H1 (cell line): Measurements from ENCODE around the gene MTCH1. TPM values are rescaled to one million over a fixed set of nuclear protein-coding genes. Genes with fewer than 3 reads are reported as not detected.

Experiments
- BCL11A ChIP-seq, 2 experiments: IDR thresholded peaks; one replicate each; pipeline ENCODE4 v1.6.1; 2011; ENCODE audit warnings: low read depth in 2 of 2, low read length in 2 of 2, mild to moderate bottlenecking in 2 of 2
- CHD2 ChIP-seq: IDR thresholded peaks from 2 replicates; pipeline ENCODE4 v1.6.1; 2012; ENCODE audit warnings: low read length, improper control_type of control experiment
- EP300 ChIP-seq, 2 experiments: IDR thresholded peaks; 1 replicate in 1 of 2; 2 replicates in 1 of 2; pipeline ENCODE4 v1.6.1; 2011 to 2012; ENCODE audit warnings: low read depth in 2 of 2, low read length in 2 of 2, mild to moderate bottlenecking in 2 of 2, borderline replicate concordance in 1 of 2, inconsistent platforms in 1 of 2, moderate library complexity in 1 of 2
- JUND ChIP-seq: IDR thresholded peaks from 2 replicates; pipeline ENCODE4 v1.6.1; 2011; ENCODE audit warnings: mild to moderate bottlenecking, improper control_type of control experiment, low read length
- RBBP5 ChIP-seq: IDR thresholded peaks from 2 replicates; pipeline ENCODE4 v1.7.1; 2012; ENCODE audit warnings: low read depth, mild to moderate bottlenecking, inconsistent platforms, low read length, moderate library complexity, borderline replicate concordance
- SAP30 ChIP-seq: fragments of 300-600 bp; sonication (generic); IDR thresholded peaks from 2 replicates; pipeline ENCODE4 v1.7.1; 2012; ENCODE audit warnings: low read length, moderate library complexity, mild to moderate bottlenecking, inconsistent platforms; ENCODE audit not compliant: insufficient read depth, insufficient replicate concordance
- SIX5 ChIP-seq: IDR thresholded peaks from 2 replicates; pipeline ENCODE4 v1.6.1; 2011; ENCODE audit warnings: mild to moderate bottlenecking, low read depth, low read length
- SUZ12 ChIP-seq: fragments of 200-600 bp; sonication (generic); IDR thresholded peaks from 2 replicates; pipeline ENCODE4 v1.6.1; 2012; ENCODE audit warnings: mild to moderate bottlenecking, inconsistent platforms, low read length, moderate library complexity, mixed read lengths
- TBP ChIP-seq: IDR thresholded peaks from 2 replicates; pipeline ENCODE4 v1.6.1; 2011; ENCODE audit warnings: low read depth, low read length, improper control_type of control experiment
- polyA plus RNA-seq, 7 experiments: library from polyadenylated mRNA; depleted of rRNA in 3 of 7; stranded (reverse) in 5 of 7; unstranded in 2 of 7; fragments of >200 nt in 5 of 7; fragments of 200-250 nt in 2 of 7; gene quantifications; 1 replicate in 5 of 7; 2 replicates in 1 of 7; 4 replicates in 1 of 7; pipeline versions ENCODE4 v1.2.1 to v1.2.3, GENCODE V29; 2011 to 2013; ENCODE audit warnings: missing spikeins in 2 of 7, mixed read lengths in 2 of 7
- total RNA-seq: library from RNA; stranded (reverse); fragmentation: NEBNext Ultra II Directional; extraction: Animal tissue kit (Norgen Biotek cat#: 25700); gene quantifications from 2 replicates; pipeline ENCODE4 v1.2.1, GENCODE V29; 2021
- TF ChIP-seq, protein P1 (sequence below): fragments of 300-600 bp; sonication (generic); IDR thresholded peaks from 2 replicates; pipeline ENCODE4 v1.7.1; 2012; ENCODE audit warnings: low read length, moderate library complexity, mild to moderate bottlenecking, inconsistent platforms; ENCODE audit not compliant: insufficient replicate concordance

Gene MTCH1
- total and polyA plus RNA-seq, 2 of the 8 experiments (the other 6 are each of a cell fraction or from before 2014, with no cell fraction given), result 169 to 214 TPM

DNA sequence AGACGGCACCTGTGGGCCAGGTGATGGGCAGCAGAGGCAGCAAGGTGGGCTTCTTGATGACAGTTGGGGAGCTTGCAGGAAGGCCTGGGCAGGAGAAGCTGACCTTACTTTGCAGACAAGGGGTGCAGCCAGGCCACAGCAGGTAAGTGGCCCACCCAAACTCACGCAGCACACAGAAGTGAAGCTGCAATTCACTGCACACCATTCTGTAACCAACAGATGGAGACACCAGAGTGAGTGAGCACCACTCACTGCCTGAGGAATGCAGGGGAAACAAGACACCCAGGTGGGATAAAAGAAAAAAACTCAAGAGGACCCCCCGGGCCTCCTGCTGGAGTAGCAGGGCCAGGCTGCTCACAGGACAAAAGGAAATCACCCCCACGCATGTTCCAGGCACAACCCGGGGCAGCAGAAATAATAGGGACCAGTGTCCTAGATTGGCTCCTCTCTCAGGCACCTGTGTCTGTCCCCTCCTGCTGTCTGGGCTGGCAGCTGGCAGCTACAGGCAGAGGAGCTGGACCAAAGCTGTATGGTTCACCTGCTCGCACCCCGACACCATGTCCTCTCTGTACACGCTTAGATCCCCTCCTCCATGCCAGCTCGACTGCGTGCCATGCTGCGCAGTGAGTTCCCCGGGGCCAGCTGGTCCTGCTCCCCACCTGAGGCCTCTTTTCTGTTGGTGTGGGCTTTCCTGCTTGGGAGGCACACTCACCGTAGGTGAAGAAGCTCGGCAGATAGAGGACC, 4.9 kb downstream of the MTCH1 start (continued):
- TF ChIP-seq JUND (no peak), SIX5 (no peak), TBP (no peak), RBBP5 (no peak), CHD2 (no peak), BCL11A (IDR thresholded peaks at IDR 0.05; ENCODE audit: low read depth in 2 of 2, low read length in 2 of 2) (no peak), SUZ12 (no peak), EP300 (IDR thresholded peaks at IDR 0.05; ENCODE audit: borderline replicate concordance in 1 of 2, low read depth in 2 of 2, low read length in 2 of 2) (no peak), SAP30 (no peak)
- TF ChIP-seq, protein P1, sequence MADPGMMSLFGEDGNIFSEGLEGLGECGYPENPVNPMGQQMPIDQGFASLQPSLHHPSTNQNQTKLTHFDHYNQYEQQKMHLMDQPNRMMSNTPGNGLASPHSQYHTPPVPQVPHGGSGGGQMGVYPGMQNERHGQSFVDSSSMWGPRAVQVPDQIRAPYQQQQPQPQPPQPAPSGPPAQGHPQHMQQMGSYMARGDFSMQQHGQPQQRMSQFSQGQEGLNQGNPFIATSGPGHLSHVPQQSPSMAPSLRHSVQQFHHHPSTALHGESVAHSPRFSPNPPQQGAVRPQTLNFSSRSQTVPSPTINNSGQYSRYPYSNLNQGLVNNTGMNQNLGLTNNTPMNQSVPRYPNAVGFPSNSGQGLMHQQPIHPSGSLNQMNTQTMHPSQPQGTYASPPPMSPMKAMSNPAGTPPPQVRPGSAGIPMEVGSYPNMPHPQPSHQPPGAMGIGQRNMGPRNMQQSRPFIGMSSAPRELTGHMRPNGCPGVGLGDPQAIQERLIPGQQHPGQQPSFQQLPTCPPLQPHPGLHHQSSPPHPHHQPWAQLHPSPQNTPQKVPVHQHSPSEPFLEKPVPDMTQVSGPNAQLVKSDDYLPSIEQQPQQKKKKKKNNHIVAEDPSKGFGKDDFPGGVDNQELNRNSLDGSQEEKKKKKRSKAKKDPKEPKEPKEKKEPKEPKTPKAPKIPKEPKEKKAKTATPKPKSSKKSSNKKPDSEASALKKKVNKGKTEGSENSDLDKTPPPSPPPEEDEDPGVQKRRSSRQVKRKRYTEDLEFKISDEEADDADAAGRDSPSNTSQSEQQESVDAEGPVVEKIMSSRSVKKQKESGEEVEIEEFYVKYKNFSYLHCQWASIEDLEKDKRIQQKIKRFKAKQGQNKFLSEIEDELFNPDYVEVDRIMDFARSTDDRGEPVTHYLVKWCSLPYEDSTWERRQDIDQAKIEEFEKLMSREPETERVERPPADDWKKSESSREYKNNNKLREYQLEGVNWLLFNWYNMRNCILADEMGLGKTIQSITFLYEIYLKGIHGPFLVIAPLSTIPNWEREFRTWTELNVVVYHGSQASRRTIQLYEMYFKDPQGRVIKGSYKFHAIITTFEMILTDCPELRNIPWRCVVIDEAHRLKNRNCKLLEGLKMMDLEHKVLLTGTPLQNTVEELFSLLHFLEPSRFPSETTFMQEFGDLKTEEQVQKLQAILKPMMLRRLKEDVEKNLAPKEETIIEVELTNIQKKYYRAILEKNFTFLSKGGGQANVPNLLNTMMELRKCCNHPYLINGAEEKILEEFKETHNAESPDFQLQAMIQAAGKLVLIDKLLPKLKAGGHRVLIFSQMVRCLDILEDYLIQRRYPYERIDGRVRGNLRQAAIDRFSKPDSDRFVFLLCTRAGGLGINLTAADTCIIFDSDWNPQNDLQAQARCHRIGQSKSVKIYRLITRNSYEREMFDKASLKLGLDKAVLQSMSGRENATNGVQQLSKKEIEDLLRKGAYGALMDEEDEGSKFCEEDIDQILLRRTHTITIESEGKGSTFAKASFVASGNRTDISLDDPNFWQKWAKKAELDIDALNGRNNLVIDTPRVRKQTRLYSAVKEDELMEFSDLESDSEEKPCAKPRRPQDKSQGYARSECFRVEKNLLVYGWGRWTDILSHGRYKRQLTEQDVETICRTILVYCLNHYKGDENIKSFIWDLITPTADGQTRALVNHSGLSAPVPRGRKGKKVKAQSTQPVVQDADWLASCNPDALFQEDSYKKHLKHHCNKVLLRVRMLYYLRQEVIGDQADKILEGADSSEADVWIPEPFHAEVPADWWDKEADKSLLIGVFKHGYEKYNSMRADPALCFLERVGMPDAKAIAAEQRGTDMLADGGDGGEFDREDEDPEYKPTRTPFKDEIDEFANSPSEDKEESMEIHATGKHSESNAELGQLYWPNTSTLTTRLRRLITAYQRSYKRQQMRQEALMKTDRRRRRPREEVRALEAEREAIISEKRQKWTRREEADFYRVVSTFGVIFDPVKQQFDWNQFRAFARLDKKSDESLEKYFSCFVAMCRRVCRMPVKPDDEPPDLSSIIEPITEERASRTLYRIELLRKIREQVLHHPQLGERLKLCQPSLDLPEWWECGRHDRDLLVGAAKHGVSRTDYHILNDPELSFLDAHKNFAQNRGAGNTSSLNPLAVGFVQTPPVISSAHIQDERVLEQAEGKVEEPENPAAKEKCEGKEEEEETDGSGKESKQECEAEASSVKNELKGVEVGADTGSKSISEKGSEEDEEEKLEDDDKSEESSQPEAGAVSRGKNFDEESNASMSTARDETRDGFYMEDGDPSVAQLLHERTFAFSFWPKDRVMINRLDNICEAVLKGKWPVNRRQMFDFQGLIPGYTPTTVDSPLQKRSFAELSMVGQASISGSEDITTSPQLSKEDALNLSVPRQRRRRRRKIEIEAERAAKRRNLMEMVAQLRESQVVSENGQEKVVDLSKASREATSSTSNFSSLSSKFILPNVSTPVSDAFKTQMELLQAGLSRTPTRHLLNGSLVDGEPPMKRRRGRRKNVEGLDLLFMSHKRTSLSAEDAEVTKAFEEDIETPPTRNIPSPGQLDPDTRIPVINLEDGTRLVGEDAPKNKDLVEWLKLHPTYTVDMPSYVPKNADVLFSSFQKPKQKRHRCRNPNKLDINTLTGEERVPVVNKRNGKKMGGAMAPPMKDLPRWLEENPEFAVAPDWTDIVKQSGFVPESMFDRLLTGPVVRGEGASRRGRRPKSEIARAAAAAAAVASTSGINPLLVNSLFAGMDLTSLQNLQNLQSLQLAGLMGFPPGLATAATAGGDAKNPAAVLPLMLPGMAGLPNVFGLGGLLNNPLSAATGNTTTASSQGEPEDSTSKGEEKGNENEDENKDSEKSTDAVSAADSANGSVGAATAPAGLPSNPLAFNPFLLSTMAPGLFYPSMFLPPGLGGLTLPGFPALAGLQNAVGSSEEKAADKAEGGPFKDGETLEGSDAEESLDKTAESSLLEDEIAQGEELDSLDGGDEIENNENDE, result no peak
